ENCODE data around the gene BCL3.
"Not testable (repeated sequence)": the region's sequence is repeated elsewhere in the genome, so short reads cannot be mapped to it uniquely, and the experiment has no call there.

Gene BCL3, protein sequence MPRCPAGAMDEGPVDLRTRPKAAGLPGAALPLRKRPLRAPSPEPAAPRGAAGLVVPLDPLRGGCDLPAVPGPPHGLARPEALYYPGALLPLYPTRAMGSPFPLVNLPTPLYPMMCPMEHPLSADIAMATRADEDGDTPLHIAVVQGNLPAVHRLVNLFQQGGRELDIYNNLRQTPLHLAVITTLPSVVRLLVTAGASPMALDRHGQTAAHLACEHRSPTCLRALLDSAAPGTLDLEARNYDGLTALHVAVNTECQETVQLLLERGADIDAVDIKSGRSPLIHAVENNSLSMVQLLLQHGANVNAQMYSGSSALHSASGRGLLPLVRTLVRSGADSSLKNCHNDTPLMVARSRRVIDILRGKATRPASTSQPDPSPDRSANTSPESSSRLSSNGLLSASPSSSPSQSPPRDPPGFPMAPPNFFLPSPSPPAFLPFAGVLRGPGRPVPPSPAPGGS

DNA sequence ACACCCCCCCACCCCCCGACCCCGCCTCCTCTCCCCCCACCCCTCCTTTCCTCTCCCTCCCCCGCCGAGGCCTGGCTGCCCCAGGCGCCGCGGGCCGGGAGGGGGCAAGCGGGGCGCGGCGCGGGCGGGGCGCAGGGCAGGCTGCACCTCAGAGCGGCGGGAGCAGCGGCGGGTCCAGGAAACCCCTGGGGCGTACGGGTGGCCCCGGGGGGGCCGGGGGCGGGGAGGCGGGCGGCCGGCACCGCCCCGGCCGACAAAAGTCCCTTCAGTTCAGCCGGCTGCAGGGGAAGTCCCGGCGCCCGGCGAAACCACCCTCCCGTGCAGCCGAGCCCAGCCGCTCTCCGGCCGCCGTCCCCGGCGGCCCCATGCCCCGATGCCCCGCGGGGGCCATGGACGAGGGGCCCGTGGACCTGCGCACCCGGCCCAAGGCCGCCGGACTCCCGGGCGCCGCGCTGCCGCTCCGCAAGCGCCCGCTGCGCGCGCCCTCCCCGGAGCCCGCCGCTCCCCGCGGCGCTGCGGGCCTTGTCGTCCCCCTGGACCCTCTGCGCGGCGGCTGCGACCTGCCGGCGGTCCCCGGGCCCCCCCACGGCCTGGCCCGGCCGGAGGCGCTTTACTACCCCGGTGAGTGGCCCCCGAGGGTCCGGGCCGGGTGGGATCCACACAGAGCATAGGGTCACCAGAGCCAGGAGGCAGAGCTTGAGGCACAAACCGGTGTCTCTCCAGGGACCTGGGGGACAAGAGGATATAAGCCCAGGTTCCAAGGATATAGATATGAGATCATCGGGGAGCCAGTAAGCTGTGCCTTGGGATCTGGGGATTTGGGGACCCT lies at the start of gene BCL3:
TSS of gene BCL3 (plus strand) at position 283 of the 829 bp plus-strand sequence. CDS start at position 366, 83 bp downstream.
- H3K4me3 Mint-ChIP-seq: peak within 1 kb of the TSS; percentile 94
- H3K27ac Mint-ChIP-seq: peak within 1 kb of the TSS; percentile 99
- H3K9me3 Mint-ChIP-seq: no peaks in the 10 kb centered on the region
- H3K4me1 Mint-ChIP-seq: peaks cover 65% of the 10 kb centered on the region
- peaks cover 4% of the 10 kb centered on the region for H3K36me3 Mint-ChIP-seq
- DNase-seq (ENCODE audit: low spot score in 2 of 2) (peak; percentile 74 to 78), ATAC-seq (ENCODE audit: low read depth) (peak; percentile 54)
- H3K27me3 Mint-ChIP-seq: no peaks in the 10 kb centered on the region

DNA sequence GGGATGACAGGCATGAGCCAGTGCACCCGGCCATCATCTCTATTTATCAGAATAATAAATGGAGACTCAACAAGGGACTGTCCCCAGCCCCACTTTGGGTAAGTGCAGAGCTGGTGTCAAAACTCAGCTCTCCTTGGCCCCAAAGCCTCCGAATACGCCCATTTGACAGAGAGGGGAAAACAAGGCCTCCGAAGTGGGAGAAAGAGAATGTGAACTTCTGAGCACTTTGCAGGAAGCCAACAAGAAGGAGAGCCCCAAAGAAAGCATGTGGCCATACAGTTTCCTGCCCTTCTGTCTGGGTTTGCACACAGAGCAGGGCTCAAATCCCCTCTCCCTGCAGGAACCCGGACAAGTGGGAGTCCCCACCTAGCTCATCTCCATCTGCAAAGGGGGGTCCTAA lies 48.0 kb upstream of the BCL3 start:
- H3K4me1 Mint-ChIP-seq: no peaks in the 10 kb centered on the region
- H3K9me3 Mint-ChIP-seq: no peaks in the 10 kb centered on the region
- peaks cover 20% of the 10 kb centered on the region for H3K27me3 Mint-ChIP-seq
- DNase-seq (ENCODE audit: low spot score in 2 of 2) (no peak), ATAC-seq (ENCODE audit: low read depth) (no peak)
- H3K4me3 Mint-ChIP-seq: no peak overlapping the region
- no peaks in the 10 kb centered on the region for H3K36me3 Mint-ChIP-seq
- H3K27ac Mint-ChIP-seq: no peak overlapping the region

DNA sequence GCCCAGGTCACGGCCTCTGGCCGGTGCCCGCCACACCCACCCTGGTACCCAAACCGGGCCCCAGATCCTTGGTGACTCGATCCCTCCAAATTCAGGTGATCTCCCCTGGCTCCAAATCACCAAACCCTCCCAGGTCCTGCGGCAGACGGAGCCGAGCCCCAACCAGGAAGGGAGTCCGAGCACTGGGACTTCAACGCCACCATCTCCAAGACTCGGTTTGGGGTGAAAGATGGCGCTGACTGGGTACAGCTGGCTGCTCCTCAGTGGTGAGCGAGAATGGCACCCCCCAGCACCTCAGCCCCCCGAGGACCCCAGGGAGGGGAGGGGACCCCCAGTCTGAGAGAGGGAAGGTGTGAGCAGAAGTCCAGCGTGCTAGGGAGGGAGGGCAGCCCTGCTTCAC lies 47.3 kb upstream of the BCL3 start:
- no peaks in the 10 kb centered on the region for H3K4me1 Mint-ChIP-seq
- H3K27me3 Mint-ChIP-seq: peaks cover 22% of the 10 kb centered on the region
- no peak overlapping the region for H3K4me3 Mint-ChIP-seq
- H3K27ac Mint-ChIP-seq: no peak overlapping the region
- DNase-seq (ENCODE audit: low spot score in 2 of 2): no peak
- no peaks in the 10 kb centered on the region for H3K36me3 Mint-ChIP-seq
- no peaks in the 10 kb centered on the region for H3K9me3 Mint-ChIP-seq
- no peak for ATAC-seq (ENCODE audit: low read depth)

DNA sequence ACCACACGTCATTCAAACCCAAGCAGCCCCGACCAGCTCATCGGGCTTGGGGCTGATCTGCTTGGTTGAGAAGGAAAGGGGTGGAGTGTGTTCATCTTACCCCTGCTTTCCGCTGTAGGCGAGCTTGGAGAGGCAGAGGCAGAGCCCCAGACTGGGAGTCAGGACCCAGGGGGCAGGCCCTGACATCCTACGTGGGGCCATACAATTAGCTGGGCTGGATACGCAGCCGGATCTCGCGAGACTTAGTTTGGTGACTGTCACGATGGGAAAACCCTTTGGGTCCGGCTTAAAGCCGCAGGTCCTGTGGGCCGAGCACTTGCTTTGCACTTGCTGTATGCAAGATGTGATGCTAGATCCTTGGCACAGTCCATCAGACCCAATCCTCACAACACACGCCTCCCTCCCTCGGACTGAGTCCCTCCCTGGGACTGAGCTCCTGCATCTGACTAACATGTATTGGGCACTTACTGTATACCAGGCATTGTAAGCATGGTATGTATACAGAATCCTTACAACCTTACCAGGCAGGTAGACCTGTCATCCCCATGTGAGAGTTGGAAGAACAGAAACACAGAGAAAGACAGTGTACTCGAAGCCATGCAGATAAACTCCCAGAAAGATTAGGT lies 45.8 kb upstream of the BCL3 start:
- Mint-ChIP-seq H3K4me3 (no peak overlapping the region), H3K4me1 (no peaks in the 10 kb centered on the region), H3K9me3 (no peaks in the 10 kb centered on the region), H3K27ac (no peak overlapping the region), H3K27me3 (peaks cover 16% of the 10 kb centered on the region), H3K36me3 (no peaks in the 10 kb centered on the region)
- DNase-seq (ENCODE audit: low spot score in 2 of 2): no peak
- no peak for ATAC-seq (ENCODE audit: low read depth)

DNA sequence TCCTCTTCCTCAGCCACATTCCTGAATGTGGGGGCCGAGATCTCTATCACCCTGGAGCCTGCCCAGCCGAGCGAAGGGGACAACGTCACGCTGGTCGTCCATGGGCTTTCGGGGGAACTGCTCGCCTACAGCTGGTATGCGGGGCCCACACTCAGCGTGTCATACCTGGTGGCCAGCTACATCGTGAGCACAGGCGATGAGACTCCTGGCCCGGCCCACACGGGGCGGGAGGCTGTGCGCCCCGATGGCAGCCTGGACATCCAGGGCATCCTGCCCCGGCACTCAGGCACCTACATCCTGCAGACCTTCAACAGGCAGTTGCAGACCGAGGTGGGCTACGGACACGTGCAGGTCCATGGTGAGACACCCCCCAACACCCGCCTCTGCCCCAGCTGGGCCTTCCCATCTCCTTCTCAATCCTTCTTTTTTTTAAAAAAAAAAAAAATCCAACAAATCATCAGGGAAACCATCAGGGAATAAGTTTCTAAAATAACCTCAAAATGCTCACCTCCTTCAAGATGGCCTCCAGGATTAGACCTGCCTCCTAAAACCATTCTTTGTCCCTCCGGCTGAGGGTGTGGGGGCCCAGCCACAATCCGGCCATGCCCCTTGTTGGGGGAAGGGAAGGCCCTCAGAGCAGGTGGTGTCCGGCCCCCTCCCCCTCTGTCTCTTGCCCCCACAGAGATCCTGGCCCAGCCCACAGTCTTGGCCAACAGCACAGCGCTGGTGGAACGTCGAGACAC lies 45.0 kb upstream of the BCL3 start:
- no peak for DNase-seq (ENCODE audit: low spot score in 2 of 2)
- no peaks in the 10 kb centered on the region for H3K36me3 Mint-ChIP-seq
- H3K4me3 Mint-ChIP-seq: no peak overlapping the region
- ATAC-seq (ENCODE audit: low read depth): no peak
- H3K4me1 Mint-ChIP-seq: no peaks in the 10 kb centered on the region
- peaks cover 9% of the 10 kb centered on the region for H3K27me3 Mint-ChIP-seq
- no peaks in the 10 kb centered on the region for H3K9me3 Mint-ChIP-seq
- no peak overlapping the region for H3K27ac Mint-ChIP-seq

DNA sequence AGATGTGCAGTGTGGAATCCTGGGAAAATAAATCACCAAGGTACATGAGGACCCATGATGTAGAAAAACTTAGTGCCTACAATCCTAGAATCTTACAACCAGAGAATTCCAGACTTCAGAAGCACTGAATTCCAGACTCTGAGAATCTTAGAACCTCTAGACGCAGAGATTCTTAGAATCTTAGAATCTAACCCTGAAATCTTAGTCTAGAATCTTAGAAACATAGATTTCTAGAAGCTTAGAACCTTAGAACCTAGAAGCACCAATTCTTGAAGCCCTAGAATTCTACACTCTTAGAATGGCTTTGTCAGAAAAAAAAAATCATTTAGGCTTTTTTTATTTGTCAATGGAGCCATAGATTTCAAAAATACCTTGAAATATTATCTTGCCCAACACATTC lies 43.5 kb upstream of the BCL3 start:
- Mint-ChIP-seq H3K4me3 (no peak overlapping the region), H3K36me3 (no peaks in the 10 kb centered on the region), H3K27me3 (peaks cover 9% of the 10 kb centered on the region), H3K27ac (no peak overlapping the region), H3K4me1 (no peaks in the 10 kb centered on the region), H3K9me3 (no peaks in the 10 kb centered on the region)
- ATAC-seq (ENCODE audit: low read depth) (no peak), DNase-seq (ENCODE audit: low spot score in 2 of 2) (no peak)

DNA sequence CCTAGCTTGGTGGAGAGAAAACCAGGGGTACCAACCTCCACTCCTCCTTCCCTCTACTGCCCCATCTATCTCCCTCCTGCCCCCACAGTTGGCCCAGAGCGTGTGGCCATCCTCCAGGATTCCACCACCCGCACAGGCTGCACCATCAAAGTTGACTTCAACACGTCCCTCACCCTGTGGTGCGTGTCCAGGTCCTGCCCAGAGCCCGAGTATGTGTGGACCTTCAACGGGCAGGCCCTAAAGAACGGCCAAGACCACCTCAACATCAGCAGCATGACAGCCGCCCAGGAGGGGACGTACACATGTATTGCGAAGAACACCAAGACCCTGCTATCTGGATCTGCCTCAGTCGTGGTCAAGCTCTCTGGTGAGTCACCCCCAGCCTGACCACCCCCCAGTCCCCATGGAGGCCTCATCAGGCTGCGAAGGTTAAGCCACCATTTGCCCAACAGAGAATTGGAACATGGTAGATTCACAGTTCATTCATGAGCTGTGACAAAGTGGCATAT lies 43.0 kb upstream of the BCL3 start:
- no peak overlapping the region for H3K27ac Mint-ChIP-seq
- H3K4me3 Mint-ChIP-seq: no peak overlapping the region
- H3K9me3 Mint-ChIP-seq: no peaks in the 10 kb centered on the region
- ATAC-seq (ENCODE audit: low read depth) (no peak), DNase-seq (ENCODE audit: low spot score in 2 of 2) (no peak)
- H3K4me1 Mint-ChIP-seq: no peaks in the 10 kb centered on the region
- peaks cover 13% of the 10 kb centered on the region for H3K27me3 Mint-ChIP-seq
- H3K36me3 Mint-ChIP-seq: no peaks in the 10 kb centered on the region

DNA sequence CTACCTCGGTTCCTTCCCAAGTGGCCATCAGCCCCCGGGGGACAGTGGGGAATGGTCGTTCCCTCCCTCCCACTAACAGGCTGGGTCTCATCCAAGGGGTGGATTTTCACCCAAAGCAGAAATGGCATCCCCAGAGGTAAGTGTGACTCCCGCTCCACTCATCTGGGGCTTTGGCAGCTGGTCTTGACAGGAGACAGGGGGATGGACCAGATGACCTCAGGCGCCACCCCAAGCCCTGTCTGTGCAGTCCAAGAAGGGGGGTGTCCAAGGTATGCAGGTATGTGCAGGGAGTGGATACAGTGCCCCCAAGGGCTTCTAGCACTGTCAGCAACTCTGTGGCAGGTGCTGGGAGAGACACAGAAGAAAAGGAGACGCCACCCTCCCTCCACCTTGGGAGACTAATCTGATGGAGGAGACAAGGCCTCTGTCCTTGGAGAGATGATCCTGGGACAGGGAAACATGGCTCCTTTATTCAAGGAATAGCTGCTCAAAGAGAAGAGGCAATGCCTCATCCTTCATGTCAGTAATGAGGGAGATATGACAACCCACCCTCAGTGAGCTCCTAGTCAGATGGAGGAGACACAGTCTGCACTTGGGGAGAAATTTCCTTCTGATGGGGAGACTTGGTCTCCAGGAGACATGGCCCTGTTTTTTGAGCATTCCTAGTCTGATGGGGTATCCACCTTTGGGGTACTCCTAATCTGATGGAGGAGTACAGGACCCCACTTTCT lies 41.8 kb upstream of the BCL3 start:
- DNase-seq (ENCODE audit: low spot score in 2 of 2): no peak
- no peaks in the 10 kb centered on the region for H3K9me3 Mint-ChIP-seq

DNA sequence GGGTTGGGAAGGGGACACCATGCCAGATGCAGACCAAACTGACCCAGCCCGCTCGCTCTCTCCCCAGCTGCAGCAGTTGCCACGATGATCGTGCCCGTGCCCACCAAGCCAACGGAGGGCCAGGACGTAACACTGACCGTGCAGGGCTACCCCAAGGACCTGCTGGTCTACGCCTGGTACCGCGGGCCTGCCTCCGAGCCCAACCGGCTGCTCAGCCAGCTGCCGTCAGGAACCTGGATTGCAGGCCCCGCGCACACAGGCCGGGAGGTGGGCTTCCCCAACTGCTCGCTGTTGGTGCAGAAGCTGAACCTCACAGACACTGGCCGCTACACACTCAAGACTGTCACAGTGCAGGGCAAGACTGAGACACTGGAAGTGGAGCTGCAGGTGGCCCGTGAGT lies 40.7 kb upstream of the BCL3 start:
- Mint-ChIP-seq H3K36me3 (no peaks in the 10 kb centered on the region), H3K27ac (no peak overlapping the region), H3K27me3 (peaks cover 13% of the 10 kb centered on the region), H3K4me3 (no peak overlapping the region), H3K4me1 (no peaks in the 10 kb centered on the region), H3K9me3 (no peaks in the 10 kb centered on the region)
- DNase-seq (ENCODE audit: low spot score in 2 of 2) (no peak), ATAC-seq (ENCODE audit: low read depth) (no peak)

More for the DNA sequence above, 41.8 kb upstream of the BCL3 start:
- no peaks in the 10 kb centered on the region for H3K36me3 Mint-ChIP-seq
- no peak overlapping the region for H3K27ac Mint-ChIP-seq
- H3K4me3 Mint-ChIP-seq: no peak overlapping the region
- peaks cover 15% of the 10 kb centered on the region for H3K27me3 Mint-ChIP-seq
- H3K4me1 Mint-ChIP-seq: no peaks in the 10 kb centered on the region
- ATAC-seq (ENCODE audit: low read depth): no peak

DNA sequence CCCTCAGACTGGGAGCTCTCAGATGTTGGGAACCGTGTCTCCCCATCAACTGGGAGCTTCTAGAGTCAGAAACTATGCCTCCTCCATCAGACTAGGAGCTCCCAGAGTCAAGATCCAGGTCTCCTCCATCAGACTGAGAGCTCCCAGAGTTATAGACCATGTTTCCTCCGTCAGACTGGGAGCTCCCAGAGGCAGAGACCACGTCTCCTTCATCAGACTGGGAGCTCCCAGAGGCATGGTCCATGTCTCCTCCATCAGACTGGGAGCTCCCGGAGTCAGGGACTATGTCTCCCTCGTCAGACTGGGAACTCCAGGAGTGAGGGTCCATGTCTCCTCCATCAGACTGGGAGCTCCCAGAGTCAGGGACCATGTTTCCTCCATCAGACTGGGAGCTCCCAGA lies 39.6 kb upstream of the BCL3 start:
- no peaks in the 10 kb centered on the region for H3K4me1 Mint-ChIP-seq
- H3K9me3 Mint-ChIP-seq: no peaks in the 10 kb centered on the region
- no peak overlapping the region for H3K4me3 Mint-ChIP-seq
- peaks cover 12% of the 10 kb centered on the region for H3K27me3 Mint-ChIP-seq
- DNase-seq (ENCODE audit: low spot score in 2 of 2) (no peak), ATAC-seq (ENCODE audit: low read depth) (no peak)
- H3K36me3 Mint-ChIP-seq: no peaks in the 10 kb centered on the region
- no peak overlapping the region for H3K27ac Mint-ChIP-seq

DNA sequence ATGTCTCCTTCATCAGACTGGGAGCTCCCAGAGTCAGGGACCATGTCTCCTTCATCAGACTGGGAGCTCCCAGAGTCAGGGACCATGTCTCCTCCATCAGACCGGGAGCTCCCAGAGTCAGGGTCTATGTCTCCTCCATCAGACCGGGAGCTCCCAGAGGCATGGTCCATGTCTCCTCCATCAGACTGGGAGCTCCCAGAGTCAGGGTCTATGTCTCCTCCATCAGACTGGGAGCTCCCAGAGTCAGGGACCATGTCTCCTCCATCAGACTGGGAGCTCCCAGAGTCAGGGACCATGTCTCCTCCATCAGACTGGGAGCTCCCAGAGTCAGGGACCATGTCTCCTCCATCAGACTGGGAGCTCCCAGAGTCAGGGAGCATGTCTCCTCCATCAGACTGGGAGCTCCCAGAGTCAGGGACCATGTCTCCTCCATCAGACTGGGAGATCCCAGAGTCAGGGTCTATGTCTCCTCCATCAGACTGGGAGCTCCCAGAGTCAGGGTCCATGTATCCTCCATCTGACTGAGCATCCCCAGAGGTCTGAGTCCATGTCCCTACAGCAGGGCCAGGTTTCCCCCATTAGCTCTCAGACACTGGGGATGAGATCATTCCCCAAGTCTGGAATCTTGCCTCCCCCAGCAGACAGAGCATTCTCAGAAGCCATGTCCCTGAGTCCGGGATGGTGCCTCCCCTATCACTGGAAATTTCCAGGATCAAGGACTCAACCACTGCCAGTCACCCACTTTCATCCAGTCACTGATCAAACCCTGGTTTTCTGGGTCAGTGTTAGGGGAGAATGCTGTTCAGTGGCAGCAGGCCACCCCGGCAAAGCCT lies 38.9 kb upstream of the BCL3 start:
- not testable (repeated sequence) for H3K27ac Mint-ChIP-seq; DNase-seq (ENCODE audit: low spot score in 2 of 2); ATAC-seq (ENCODE audit: low read depth); H3K4me3 Mint-ChIP-seq; H3K36me3 Mint-ChIP-seq; H3K9me3 Mint-ChIP-seq; H3K4me1 Mint-ChIP-seq
- peaks cover 11% of the 10 kb centered on the region for H3K27me3 Mint-ChIP-seq

DNA sequence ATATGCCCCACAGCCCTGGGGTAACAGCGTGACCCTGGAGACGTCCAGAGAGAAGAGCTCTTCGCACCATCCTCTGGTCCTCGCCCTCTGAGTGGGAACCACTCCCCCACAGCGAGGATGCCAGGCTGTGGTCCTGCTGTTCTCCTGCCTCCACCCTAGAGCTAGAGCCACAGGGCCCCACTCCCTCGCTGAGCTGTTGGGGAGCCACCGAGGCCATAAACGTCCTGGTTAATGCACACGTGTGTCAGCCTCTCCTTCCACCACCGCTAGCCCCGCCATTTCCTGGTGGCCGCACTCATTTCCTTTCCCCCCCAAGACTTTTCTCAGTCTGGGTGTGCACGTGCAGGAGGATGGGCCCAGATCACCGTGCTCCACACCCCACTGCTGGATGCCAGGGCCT lies 38.0 kb upstream of the BCL3 start:
- Mint-ChIP-seq H3K27me3 (peaks cover 8% of the 10 kb centered on the region), H3K9me3 (peaks cover 3% of the 10 kb centered on the region), H3K27ac (no peak overlapping the region), H3K4me1 (no peaks in the 10 kb centered on the region), H3K36me3 (no peaks in the 10 kb centered on the region), H3K4me3 (no peak overlapping the region)
- DNase-seq (ENCODE audit: low spot score in 2 of 2) (no peak), ATAC-seq (ENCODE audit: low read depth) (no peak)

Measured in memory B cell (primary cell).